ENCODE measurements around the gene POLE.

Gene POLE

DNA sequence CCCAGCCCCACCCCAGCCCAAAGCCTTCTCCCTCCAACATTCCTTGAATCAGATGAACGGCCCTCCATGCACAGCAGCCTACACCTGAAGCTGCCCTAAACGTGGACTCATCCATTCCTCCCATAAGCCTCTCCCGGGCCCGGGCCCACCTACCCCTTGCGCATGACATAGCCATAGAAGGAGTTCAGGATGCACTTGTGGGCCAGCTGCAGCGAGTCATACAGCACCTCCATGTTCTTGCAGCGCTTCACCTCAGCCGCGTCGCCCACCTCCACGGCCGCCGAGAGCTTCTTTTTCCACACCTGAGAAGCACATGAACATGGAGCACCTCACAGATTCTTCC lies 22.0 kb downstream of the POLE start:
- H3K4me3 ChIP-seq (ENCODE audit: low read length, poor library complexity, severe bottlenecking): no peak overlapping the region
- peaks cover 96% of the 10 kb centered on the region for H3K36me3 ChIP-seq (ENCODE audit: insufficient read depth, low read length)
- H3K27me3 ChIP-seq (ENCODE audit: insufficient read depth, low read length, poor library complexity, severe bottlenecking): no peaks in the 10 kb centered on the region
- no peaks in the 10 kb centered on the region for H4K20me1 ChIP-seq (ENCODE audit: insufficient read depth, low read length, poor library complexity, severe bottlenecking)
- H2AFZ ChIP-seq (ENCODE audit: low read length): no peak overlapping the region
- no peak overlapping the region for H3K9ac ChIP-seq (ENCODE audit: low read depth, low read length, poor library complexity, severe bottlenecking)
- no peak overlapping the region for H3K4me2 ChIP-seq (ENCODE audit: low read depth, low read length, poor library complexity, severe bottlenecking)
- H3F3A ChIP-seq (ENCODE audit: low read depth): no peaks in the 10 kb centered on the region
- TF ChIP-seq CTCF (conservative IDR thresholded peaks at IDR 0.05; ENCODE audit: low read length) (no peak), EZH2phosphoT487 (IDR thresholded peaks at IDR 0.05; ENCODE audit: borderline replicate concordance) (no peak)
- H3K9me2 ChIP-seq (replicated peaks; ENCODE audit: low read depth, low read length): no peaks in the 10 kb centered on the region
- peaks cover 55% of the 10 kb centered on the region for H3K4me1 ChIP-seq (ENCODE audit: insufficient read depth, low read length, poor library complexity, severe bottlenecking)
- peaks cover 14% of the 10 kb centered on the region; the same call in 1 of the 2 replicates for H3K79me2 ChIP-seq (ENCODE audit: insufficient read depth, low read length)
- no peaks in the 10 kb centered on the region for H3K9me3 ChIP-seq (ENCODE audit: insufficient read depth, low read depth, low read length)

- peak overlapping the region; percentile 61 for H3K4me2 ChIP-seq (ENCODE audit: low read depth, low read length, poor library complexity, severe bottlenecking)
Measured at GRCh38 chr12:132664206-132665148, 22.7 kb downstream of the POLE start.

More at GRCh38 chr12:132664206-132665148, 22.7 kb downstream of the POLE start:
- Histone ChIP-seq H3K79me2 (ENCODE audit: insufficient read depth, low read length) (peaks cover 14% of the 10 kb centered on the region; the same call in 1 of the 2 replicates), H3K9ac (ENCODE audit: low read depth, low read length, poor library complexity, severe bottlenecking) (peak overlapping the region; percentile 70), H3K4me3 (ENCODE audit: low read length, poor library complexity, severe bottlenecking) (peak overlapping the region; percentile 53), H3K9me3 (ENCODE audit: insufficient read depth, low read depth, low read length) (no peaks in the 10 kb centered on the region), H3K9me2 (replicated peaks; ENCODE audit: low read depth, low read length) (no peaks in the 10 kb centered on the region), H3K27me3 (ENCODE audit: insufficient read depth, low read length, poor library complexity, severe bottlenecking) (no peaks in the 10 kb centered on the region), H4K20me1 (ENCODE audit: insufficient read depth, low read length, poor library complexity, severe bottlenecking) (no peaks in the 10 kb centered on the region), H3F3A (ENCODE audit: low read depth) (no peaks in the 10 kb centered on the region), H3K4me1 (ENCODE audit: insufficient read depth, low read length, poor library complexity, severe bottlenecking) (peaks cover 58% of the 10 kb centered on the region), H3K36me3 (ENCODE audit: insufficient read depth, low read length) (peaks cover 98% of the 10 kb centered on the region), H2AFZ (ENCODE audit: low read length) (no peak overlapping the region)
- TF ChIP-seq EZH2phosphoT487 (IDR thresholded peaks at IDR 0.05; ENCODE audit: borderline replicate concordance) (no peak), CTCF (conservative IDR thresholded peaks at IDR 0.05; ENCODE audit: low read length) (no peak)
